Hippocampal formation (tissue), 2 donors: ENCODE data around the gene TMEM40.
"Not testable (repeated sequence)": the region's sequence is repeated elsewhere in the genome, so short reads cannot be mapped to it uniquely, and the experiment has no call there.

ENCODE experiments used
- DNase-seq, 2 donors: peaks; one replicate each; lab custom pipeline; 2025; lab: John Stamatoyannopoulos, UW

Gene TMEM40

DNA sequence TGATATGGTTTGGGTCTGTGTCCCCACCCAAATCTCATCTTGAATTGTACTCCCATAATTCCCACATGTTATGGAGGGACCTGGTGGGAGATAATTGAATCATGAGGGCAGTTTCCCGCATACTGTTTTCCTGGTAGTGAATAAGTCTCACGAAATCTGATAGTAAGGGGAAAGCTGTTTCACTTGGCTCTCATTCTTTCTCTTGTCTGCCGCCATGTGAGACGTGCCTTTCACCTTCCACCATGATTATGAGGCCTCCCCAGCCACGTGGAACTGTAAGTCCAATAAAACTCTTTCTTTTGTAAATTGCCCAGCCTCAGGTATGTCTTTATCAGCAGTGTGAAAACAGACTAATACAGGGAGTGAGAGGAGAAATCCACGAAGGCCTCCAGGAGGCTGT is 16.9 kb upstream of the TMEM40 start:
- not testable (repeated sequence) for DNase-seq

- DNase-seq = no peak
These were observed 16.2 kb upstream of the TMEM40 start for GRCh38 chr3:12775226-12775625.

DNA sequence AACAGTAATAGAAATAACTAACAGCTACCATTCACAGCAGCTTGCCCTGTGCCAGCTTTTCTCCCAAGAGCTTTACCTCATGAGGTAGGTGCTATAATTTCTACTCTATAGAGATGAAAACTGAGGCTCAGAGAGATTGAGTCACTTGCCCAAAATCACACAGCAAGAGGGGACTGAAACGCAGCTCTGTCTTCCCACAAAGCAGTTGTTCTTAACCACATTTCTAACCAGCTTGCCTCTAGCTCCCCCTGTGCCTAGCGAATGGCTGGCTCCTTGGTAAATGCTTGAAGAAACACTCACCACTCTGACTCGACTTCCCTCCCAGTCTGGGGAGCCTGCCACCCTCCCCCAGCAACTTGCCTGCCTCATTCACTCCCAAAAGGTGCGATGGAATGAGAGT is 15.6 kb upstream of the TMEM40 start:
- no peak for DNase-seq

- no peak for DNase-seq
These were observed 14.6 kb upstream of the TMEM40 start for GRCh38 chr3:12773710-12774086.

DNA sequence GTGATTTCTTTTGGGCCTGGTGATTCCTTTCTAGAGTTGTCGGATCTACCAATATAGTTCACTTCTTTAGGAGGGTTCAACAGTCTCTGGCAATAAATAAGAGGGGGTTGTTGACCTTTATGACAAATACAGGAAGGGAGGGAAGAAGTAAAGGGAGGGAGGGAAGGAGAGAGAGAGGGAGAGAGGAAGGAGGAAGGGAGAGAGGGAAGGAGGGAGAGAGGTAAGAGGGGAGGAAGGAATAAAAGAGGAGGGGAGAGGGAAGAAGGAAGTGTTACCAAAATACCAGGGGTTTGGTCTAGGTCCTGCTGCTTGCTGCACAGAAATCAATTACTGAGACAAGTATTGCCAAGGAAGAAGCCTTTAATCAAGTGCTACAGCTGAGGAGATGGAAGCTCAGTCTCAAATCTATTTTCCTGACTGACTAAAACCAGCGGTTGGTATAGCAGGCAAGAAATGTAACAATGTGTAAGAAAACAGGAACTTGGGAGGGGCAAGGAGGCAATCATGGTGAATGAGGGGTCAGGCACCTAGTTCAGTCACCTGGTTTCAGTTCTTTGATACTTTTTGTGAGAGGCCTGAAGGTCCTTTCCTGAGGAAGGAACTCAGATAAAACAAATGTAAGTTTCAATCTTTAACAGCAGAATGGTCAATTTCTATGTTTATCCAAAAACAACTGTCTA is 14.1 kb upstream of the TMEM40 start:
- DNase-seq = no peak

DNA sequence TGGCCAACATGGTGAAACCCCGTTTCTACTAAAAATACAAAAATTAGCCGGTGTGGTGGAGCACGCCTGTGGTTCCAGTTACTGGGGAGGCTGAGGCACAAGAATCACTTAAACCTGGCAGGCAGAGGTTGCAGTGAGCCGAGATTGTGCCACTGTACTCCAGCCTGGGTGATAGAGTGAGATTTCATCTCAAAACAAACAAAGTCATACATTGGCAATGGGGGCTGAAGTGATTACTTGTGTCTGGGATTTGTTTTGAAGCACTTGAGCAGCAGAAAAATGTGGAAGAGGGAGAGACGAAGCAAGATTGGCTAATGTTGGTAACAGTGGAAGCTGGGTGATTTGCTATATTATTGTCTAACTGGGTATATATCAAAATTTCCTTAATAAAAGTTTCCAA is 13.4 kb upstream of the TMEM40 start:
- DNase-seq = no peak

DNA sequence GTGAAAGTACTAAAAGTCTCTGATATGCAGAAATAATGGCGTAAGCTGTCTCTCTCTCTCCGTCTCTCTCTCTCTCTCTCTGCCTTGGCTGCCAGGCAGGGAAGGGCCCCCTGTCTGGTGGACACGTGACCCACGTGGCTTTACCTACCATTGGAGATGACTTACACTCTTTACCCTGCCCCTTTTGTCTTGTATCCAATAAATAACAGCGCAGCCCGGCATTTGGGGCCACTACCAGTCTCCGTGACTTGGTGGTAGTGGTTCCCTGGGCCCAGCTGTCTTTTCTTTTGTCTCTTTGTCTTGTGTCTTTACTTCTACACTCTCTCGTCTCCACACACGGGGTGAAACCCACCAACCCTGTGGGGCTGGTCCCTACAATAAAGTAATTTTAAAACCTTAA is 12.2 kb upstream of the TMEM40 start:
- DNase-seq = no peak

GRCh38 chr3:12769761-12770160 is 10.7 kb upstream of the TMEM40 start:
- DNase-seq = no peak

- DNase-seq = no peak
These were observed 9.8 kb upstream of the TMEM40 start for GRCh38 chr3:12768579-12769527.

GRCh38 chr3:12766541-12766940 is 7.5 kb upstream of the TMEM40 start:
- no peak for DNase-seq

GRCh38 chr3:12764171-12764776 is 5.2 kb upstream of the TMEM40 start:
- no peak for DNase-seq

- DNase-seq = no peak
These were observed 870 bp upstream of the TMEM40 start for GRCh38 chr3:12759693-12760565.

GRCh38 chr3:12758025-12758781 is 856 bp downstream of the TMEM40 start:
- no peak for DNase-seq

DNA sequence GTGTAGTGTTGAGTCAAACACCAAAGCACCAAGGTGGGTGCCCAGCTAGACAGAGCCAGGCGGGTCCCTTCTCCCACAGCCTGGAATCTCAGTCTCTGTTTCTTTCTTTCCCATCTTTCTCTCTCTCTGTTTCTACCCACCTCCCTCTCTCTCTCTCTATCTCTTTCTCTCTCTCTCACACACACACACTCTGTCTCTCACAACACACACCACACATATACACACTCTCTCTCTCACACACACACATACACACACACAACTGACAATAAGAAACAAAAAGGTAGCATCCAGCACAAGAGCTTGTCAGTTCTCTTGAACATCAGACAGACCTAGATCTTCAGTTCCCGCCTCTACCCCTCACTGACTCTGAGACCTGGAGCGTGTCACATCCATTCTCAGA is 2.4 kb downstream of the TMEM40 start:
- no peak for DNase-seq

DNA sequence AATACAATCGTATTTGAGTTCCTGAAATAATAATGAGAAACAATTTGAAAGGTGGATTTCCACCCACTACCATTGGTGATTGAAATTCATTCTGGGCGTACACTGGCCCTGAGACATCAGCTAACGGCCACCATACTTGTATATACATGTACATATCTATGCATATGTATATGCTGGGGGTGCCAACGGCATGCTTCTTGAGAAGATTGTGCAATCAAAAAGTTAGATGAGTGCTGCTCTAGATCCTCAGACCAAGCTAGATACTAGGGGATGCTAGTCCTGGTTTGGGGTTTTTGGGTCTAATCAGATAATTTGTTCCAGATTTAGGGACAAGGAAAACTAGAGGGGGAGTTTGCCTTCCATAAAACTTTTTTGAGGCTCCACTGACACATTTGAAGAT is 2.9 kb downstream of the TMEM40 start:
- no peak for DNase-seq

GRCh38 chr3:12755754-12756153 is 3.3 kb downstream of the TMEM40 start:
- no peak for DNase-seq

- DNase-seq = no peak
These were observed 4.7 kb downstream of the TMEM40 start for GRCh38 chr3:12754313-12754712.

DNA sequence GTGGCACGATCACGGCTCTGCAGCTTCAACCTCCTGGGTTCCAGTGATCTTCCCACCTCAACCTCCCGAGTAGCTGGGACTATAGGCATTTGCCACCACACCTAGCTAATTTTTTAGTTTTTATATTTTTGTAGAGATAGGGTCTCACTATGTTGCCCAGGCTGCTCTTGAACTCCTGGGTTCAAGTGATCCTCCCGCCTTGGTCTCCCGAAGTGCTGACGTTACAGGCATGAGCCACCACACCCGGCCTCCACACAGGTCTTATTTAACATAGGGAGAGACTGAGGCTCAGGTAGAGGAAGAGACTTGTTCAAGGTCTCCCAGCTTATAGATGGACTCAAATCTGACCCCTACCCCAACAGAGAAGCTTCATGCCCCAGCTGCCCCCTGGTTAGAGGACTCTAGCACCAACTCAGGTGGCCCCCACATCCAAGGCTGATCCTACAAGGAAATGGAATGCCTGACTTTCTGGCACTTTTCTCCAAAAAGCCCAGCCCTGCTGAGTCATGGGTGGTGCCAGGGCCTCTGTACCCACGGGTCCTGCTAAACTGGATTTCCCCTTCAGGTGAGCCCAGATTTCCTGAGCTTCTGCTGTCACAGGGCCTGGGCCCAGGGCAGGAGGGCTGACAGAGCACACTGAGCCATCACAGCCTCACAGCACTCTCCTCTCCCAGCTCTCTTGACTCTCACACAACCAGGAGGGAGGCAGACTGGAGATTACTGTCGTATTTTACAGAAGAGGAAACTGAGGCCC is 5.6 kb downstream of the TMEM40 start:
- no peak for DNase-seq

DNA sequence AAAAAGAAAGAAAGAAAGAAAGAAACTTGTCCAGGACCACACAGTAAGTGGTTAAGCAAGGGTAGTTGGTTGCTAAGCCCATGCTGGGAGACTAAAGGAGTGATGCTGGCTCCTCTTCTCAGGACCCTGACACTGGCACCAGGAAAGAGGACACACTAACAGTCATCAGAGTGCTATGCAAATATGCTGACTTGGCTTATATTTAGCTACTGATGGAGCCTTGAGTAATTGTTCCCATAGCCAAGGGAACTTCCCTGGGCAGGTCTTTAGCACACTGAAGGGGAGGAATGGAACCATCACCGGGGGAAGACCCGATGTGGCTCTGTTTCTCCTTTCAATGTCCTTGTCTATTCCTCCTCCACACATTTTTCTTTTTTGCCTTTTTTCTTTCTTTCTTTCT is 6.2 kb downstream of the TMEM40 start:
- no peak for DNase-seq

DNA sequence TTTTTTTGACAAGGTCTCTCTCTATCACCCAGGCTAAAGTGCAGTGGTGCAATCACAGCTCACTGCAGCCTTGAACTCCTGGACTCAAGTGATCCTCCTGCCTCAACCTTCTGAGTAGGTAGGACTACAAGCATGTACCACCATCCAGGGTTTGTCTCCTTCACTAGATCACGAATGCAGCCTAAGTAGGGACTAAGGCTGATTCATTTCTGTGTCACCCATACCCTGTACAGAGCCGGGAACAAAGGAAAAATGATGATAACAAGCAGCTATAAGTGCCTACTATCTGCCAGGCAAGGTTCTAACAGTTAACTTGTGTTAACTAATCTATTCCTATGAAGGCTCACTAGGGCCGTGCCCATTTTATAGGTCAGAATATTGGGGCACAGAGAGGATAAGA is 7.0 kb downstream of the TMEM40 start:
- DNase-seq = no peak
